ENCODE measurements around the gene TTLL5. TPM values are rescaled to one million over a fixed set of nuclear protein-coding genes. Genes with fewer than 3 reads are reported as not detected.
A peak's percentile ranks its signal among the peaks of the same experiment; 100 is the strongest.

Gene TTLL5
- total RNA-seq (2012; rRNA removed) (15.0 and 16.7 TPM in 2 replicates), polyA plus RNA-seq (2012; rRNA removed) (9.3 and 11.9 TPM in 2 replicates), Bru-seq, nascent RNA (percentile 65 among the genes with signal in this experiment), BruChase-seq, experiment 1, labeled RNA remaining after a 6-hour chase (percentile 63 among the genes with signal in this experiment), BruChase-seq, experiment 2, labeled RNA remaining after a 2-hour chase (percentile 61 among the genes with signal in this experiment)
- 3.6 and 22.1 TPM in 2 replicates for polyA plus RNA-seq (2012; cell fraction: cytosol; rRNA removed)
- 6.4 and 15.6 TPM in 2 replicates for polyA plus RNA-seq (2012; cell fraction: nucleus; rRNA removed; ENCODE audit: low replicate concordance)
- long read RNA-seq, full-length matches to known transcripts, result 1 of 11 reads
- long read RNA-seq, partial matches to known transcripts, result 3 of 11 reads
- long read RNA-seq, other reads (novel, unspliced or antisense), result 7 of 11 reads

GRCh38 chr14:75660630-75661498 lies at the start of gene TTLL5, which contains the start of gene ERG28:
TSS of gene TTLL5 (plus strand) at chr14:75661246. CDS start at chr14:75663150, 1,904 bp downstream.
TSS of gene ERG28 (minus strand) at chr14:75660876. CDS start at chr14:75657502, 3,374 bp downstream.
- dilution Hi-C loops (cut with HindIII; ENCODE audit: low sequenced_read_pairs, unreplicated experiment) (no loop called here), in situ Hi-C loops (cut with MboI; ENCODE audit: low sequenced_read_pairs) (no loop called here), intact Hi-C loops (cut with micrococcal nuclease) (no loop called here)
- H3K9ac ChIP-seq (ENCODE audit: low read depth, low read length), result peak within 1 kb of the TSS; percentile 56
- H4K20me1 ChIP-seq (ENCODE audit: insufficient read depth, low read length), result no peaks in the 10 kb centered on the region
- ATAC-seq (ENCODE audit: low read depth) (peak; percentile 99), DNase-seq (peak; percentile 99)
- H3K27ac ChIP-seq (ENCODE audit: insufficient read depth, low read length), result peak within 1 kb of the TSS; percentile 19; the same call in 1 of the 2 replicates
- CTCF ChIA-PET, result interaction anchor here (0.6 to 1.3 kb wide), 4 partner anchors 50 to 395 kb away, joined by 3 to 12 read pairs (median 3); no protein-coding TSS in a partner anchor
- H2AK5ac ChIP-seq (ENCODE audit: low read depth, low read length), result no peak within 1 kb of the TSS
- no peaks in the 10 kb centered on the region for H3K9me3 ChIP-seq (ENCODE audit: control insufficient read depth, insufficient read depth, low read length)
- H2BK120ac ChIP-seq (ENCODE audit: low read depth, low read length), result peak within 1 kb of the TSS; percentile 53
- peak within 1 kb of the TSS; percentile 41; the same call in 1 of the 2 replicates for H3K56ac ChIP-seq (ENCODE audit: extremely low read depth, insufficient read depth, low read length)
- BruUV-seq (replicated peaks), result no TSS peak
- peak within 1 kb of the TSS; percentile 88 for H3K4me3 ChIP-seq (ENCODE audit: insufficient read depth, low read depth, low read length)
- peak within 1 kb of the TSS; percentile 92 for H2AFZ ChIP-seq (replicated peaks; ENCODE audit: low read length, poor library complexity)
- peaks cover 1% of the 10 kb centered on the region; the same call in 1 of the 2 replicates for H3K36me3 ChIP-seq (ENCODE audit: control insufficient read depth, insufficient read depth, low read length)
- H4K91ac ChIP-seq (ENCODE audit: insufficient read depth, low read depth, low read length), result peak within 1 kb of the TSS; percentile 36; the same call in 1 of the 2 replicates
- no peak within 1 kb of the TSS for H2BK20ac ChIP-seq (ENCODE audit: low read depth, low read length)
- peaks cover 3 to 11% of the 10 kb centered on the region in 2 experiments; a peak in 3 of 4 replicates for H3K79me1 ChIP-seq (ENCODE audit: low read depth in 1 of 2, low read length in 2 of 2)
- H4K8ac ChIP-seq (ENCODE audit: low read depth in 2 of 2, low read length in 2 of 2), result peak within 1 kb of the TSS; percentile 51 to 90
- peak within 1 kb of the TSS; percentile 67 for H2AK9ac ChIP-seq (replicated peaks; ENCODE audit: low read depth, low read length, poor library complexity)
- no peaks in the 10 kb centered on the region for H3K4me1 ChIP-seq (ENCODE audit: control insufficient read depth, insufficient read depth, low read length)
- H3K4ac ChIP-seq (ENCODE audit: low read depth, low read length), result peak within 1 kb of the TSS; percentile 55
- H3K9me1 ChIP-seq (ENCODE audit: insufficient read depth, low read length), result no peaks in the 10 kb centered on the region
- H3K14ac ChIP-seq (replicated peaks; ENCODE audit: low read depth, low read length), result peak within 1 kb of the TSS; percentile 39; the same call in 1 of the 2 replicates
- H2BK5ac ChIP-seq (ENCODE audit: low read depth, low read length, poor library complexity, severe bottlenecking), result peak within 1 kb of the TSS; percentile 12
- no peaks in the 10 kb centered on the region for H3K27me3 ChIP-seq (ENCODE audit: control insufficient read depth, insufficient read depth, low read length)
- H2BK15ac ChIP-seq (ENCODE audit: low read depth, low read length), result no peak within 1 kb of the TSS
- peak within 1 kb of the TSS; percentile 92 for H3K4me2 ChIP-seq (ENCODE audit: low read depth, low read length)
- no peak within 1 kb of the TSS for H3K18ac ChIP-seq (ENCODE audit: low read depth, low read length)
- peak within 1 kb of the TSS; percentile 49; the same call in 1 of the 2 replicates for H3K23ac ChIP-seq (ENCODE audit: low read depth, low read length)
- POLR2A ChIA-PET (ENCODE audit: unreplicated experiment), result no interaction called here
- H4K5ac ChIP-seq (ENCODE audit: low read depth, low read length), result peak within 1 kb of the TSS; percentile 58
- 0% methylated on average over 3 of the region's 60 CpGs; no CpG with 5 or more reads in 1 of the 2 experiments for WGBS, 2 experiments (ENCODE audit: extremely low coverage in 2 of 2, insufficient read length in 1 of 2)
- TF ChIP-seq RCOR1 (IDR thresholded peaks at IDR 0.05; ENCODE audit: insufficient replicate concordance, low read length) (peak; percentile 28), RFX5 (IDR thresholded peaks at IDR 0.05; ENCODE audit: low read depth, low read length) (no peak), POLR2A (IDR thresholded peaks at IDR 0.05; ENCODE audit: low read depth, low read length) (peak; percentile 51), MXI1 (IDR thresholded peaks at IDR 0.05; ENCODE audit: borderline replicate concordance, low read depth, low read length) (peak; percentile 65; the same call in 1 of the 2 replicates), FOS (IDR thresholded peaks at IDR 0.05; ENCODE audit: low read depth, low read length) (peak; percentile 58; the same call in 1 of the 2 replicates), ELK1 (IDR thresholded peaks at IDR 0.05; ENCODE audit: borderline replicate concordance, low read depth, low read length) (no peak), RAD21 (IDR thresholded peaks at IDR 0.05; ENCODE audit: low read length) (no peak), MAZ (IDR thresholded peaks at IDR 0.05; ENCODE audit: borderline replicate concordance, low read depth, low read length) (no peak), CHD1 (IDR thresholded peaks at IDR 0.05; ENCODE audit: low read depth, low read length) (no peak), USF2 (IDR thresholded peaks at IDR 0.05; ENCODE audit: low read depth, low read length) (no peak), CEBPB (IDR thresholded peaks at IDR 0.05; ENCODE audit: low read depth, low read length) (peak; percentile 39; the same call in 1 of the 2 replicates), NFE2L2 (IDR thresholded peaks at IDR 0.05; ENCODE audit: low read depth, low read length) (no peak), BHLHE40 (IDR thresholded peaks at IDR 0.05; ENCODE audit: low read depth, low read length) (no peak)
